ENCODE data around the gene WDR44.

DNA sequence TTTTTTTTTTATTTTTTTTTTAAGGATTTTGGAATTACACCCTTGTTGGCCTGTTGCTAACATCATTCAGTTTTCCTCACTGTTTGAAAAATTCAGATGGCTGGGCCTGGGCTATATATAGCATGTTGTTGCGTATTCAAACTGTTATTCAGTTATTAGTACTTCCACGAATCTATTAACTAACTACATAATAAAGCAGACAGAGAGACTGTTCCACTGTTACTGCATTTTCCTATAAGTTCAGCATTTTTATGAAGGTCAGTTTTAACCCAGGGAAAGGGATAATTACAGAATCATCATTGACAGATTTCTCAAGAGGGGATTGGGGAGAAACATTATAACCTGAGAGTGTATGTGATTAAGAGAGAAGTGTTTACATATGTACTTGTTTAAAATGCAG, 152.8 kb downstream of the WDR44 start:
- TF ChIP-seq, protein P1, sequence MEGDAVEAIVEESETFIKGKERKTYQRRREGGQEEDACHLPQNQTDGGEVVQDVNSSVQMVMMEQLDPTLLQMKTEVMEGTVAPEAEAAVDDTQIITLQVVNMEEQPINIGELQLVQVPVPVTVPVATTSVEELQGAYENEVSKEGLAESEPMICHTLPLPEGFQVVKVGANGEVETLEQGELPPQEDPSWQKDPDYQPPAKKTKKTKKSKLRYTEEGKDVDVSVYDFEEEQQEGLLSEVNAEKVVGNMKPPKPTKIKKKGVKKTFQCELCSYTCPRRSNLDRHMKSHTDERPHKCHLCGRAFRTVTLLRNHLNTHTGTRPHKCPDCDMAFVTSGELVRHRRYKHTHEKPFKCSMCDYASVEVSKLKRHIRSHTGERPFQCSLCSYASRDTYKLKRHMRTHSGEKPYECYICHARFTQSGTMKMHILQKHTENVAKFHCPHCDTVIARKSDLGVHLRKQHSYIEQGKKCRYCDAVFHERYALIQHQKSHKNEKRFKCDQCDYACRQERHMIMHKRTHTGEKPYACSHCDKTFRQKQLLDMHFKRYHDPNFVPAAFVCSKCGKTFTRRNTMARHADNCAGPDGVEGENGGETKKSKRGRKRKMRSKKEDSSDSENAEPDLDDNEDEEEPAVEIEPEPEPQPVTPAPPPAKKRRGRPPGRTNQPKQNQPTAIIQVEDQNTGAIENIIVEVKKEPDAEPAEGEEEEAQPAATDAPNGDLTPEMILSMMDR (IDR thresholded peaks at IDR 0.05), result no peak
- TF ChIP-seq ZNF232 (CRISPR knock-in tag; IDR thresholded peaks at IDR 0.05) (no peak), TEAD4 (CRISPR knock-in tag; IDR thresholded peaks at IDR 0.05) (no peak), ZNF121 (CRISPR knock-in tag; IDR thresholded peaks at IDR 0.05) (no peak)
- TF ChIP-seq, protein P2, sequence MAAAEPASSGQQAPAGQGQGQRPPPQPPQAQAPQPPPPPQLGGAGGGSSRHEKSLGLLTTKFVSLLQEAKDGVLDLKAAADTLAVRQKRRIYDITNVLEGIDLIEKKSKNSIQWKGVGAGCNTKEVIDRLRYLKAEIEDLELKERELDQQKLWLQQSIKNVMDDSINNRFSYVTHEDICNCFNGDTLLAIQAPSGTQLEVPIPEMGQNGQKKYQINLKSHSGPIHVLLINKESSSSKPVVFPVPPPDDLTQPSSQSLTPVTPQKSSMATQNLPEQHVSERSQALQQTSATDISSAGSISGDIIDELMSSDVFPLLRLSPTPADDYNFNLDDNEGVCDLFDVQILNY (CRISPR knock-in tag; IDR thresholded peaks at IDR 0.05), result no peak
- TF ChIP-seq, protein P3, sequence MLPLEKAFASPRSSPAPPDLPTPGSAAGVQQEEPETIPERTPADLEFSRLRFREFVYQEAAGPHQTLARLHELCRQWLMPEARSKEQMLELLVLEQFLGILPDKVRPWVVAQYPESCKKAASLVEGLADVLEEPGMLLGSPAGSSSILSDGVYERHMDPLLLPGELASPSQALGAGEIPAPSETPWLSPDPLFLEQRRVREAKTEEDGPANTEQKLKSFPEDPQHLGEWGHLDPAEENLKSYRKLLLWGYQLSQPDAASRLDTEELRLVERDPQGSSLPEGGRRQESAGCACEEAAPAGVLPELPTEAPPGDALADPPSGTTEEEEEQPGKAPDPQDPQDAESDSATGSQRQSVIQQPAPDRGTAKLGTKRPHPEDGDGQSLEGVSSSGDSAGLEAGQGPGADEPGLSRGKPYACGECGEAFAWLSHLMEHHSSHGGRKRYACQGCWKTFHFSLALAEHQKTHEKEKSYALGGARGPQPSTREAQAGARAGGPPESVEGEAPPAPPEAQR (CRISPR knock-in tag; IDR thresholded peaks at IDR 0.05), result no peak
- TF ChIP-seq, protein P4, sequence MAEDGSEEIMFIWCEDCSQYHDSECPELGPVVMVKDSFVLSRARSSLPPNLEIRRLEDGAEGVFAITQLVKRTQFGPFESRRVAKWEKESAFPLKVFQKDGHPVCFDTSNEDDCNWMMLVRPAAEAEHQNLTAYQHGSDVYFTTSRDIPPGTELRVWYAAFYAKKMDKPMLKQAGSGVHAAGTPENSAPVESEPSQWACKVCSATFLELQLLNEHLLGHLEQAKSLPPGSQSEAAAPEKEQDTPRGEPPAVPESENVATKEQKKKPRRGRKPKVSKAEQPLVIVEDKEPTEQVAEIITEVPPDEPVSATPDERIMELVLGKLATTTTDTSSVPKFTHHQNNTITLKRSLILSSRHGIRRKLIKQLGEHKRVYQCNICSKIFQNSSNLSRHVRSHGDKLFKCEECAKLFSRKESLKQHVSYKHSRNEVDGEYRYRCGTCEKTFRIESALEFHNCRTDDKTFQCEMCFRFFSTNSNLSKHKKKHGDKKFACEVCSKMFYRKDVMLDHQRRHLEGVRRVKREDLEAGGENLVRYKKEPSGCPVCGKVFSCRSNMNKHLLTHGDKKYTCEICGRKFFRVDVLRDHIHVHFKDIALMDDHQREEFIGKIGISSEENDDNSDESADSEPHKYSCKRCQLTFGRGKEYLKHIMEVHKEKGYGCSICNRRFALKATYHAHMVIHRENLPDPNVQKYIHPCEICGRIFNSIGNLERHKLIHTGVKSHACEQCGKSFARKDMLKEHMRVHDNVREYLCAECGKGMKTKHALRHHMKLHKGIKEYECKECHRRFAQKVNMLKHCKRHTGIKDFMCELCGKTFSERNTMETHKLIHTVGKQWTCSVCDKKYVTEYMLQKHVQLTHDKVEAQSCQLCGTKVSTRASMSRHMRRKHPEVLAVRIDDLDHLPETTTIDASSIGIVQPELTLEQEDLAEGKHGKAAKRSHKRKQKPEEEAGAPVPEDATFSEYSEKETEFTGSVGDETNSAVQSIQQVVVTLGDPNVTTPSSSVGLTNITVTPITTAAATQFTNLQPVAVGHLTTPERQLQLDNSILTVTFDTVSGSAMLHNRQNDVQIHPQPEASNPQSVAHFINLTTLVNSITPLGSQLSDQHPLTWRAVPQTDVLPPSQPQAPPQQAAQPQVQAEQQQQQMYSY (CRISPR knock-in tag; IDR thresholded peaks at IDR 0.05), result no peak
